RCC 7860 (cell line): ENCODE data around the gene PKP2.
A peak's percentile ranks its signal among the peaks of the same experiment; 100 is the strongest.
"Not testable (repeated sequence)": the region's sequence is repeated elsewhere in the genome, so short reads cannot be mapped to it uniquely, and the experiment has no call there.

Experiments used
- DNase-seq: peaks from one replicate; pipeline ENCODE4 v3.0.0-alpha.2; 2015; ENCODE audit warnings: low spot score
- FAIRE-seq: peaks from 2 replicates; lab custom pipeline; 2012; peaks lifted over from hg19 to GRCh38; lab: Jason Lieb, UNC

Gene PKP2

DNA sequence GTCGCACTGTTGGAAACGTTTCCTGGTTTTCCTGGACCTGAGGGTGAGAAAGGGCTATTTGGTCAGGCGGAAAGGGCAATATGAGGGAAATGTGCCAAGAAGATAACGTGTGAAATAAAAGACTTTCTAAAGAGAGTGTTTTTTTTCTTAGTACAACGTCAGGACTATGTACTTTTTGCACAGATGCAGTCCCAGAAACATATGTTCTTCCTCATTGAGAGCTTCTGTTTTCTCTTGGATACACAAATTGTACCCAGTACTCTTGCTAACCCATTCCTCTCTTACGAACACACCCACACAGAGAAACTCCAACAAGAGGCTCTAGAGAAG, 669 bp upstream of the PKP2 start:
- no peak for DNase-seq
- FAIRE-seq: no peak

DNA sequence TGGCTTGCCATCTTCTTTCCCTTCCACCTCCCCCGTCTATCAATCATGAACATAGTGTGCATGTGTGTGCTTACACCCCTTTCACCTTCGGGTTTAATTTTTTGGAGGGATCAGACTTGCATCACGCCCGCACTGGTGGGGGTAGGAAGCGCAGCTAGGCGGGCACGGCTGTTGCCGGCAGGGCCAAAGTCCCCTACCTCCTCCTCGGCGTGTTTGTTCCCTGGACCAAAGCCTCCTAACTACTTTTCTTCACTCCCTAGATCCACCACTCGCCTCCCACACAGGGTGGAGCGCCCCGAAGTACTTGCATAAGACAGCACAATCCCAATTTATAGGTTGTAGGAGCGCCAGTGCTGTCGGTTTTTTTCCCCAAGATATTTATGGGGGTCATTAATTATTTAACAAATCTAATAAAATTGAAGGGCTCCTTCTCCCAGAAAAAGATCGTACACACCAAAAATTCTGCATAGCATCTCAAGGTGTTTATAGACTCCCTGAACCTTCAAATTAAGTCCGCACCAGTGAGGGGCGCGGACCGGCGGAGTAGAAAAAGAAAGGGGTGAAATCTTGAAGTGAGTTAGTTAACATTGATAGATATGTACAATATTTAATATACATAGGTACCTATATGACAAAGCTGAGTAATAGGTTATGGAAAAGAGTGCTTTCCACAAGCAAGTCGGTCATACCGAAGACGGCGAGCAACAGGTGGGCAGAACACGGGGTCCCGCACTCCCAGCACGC, 717 bp downstream of the PKP2 start:
- FAIRE-seq (no peak), DNase-seq (no peak)

DNA sequence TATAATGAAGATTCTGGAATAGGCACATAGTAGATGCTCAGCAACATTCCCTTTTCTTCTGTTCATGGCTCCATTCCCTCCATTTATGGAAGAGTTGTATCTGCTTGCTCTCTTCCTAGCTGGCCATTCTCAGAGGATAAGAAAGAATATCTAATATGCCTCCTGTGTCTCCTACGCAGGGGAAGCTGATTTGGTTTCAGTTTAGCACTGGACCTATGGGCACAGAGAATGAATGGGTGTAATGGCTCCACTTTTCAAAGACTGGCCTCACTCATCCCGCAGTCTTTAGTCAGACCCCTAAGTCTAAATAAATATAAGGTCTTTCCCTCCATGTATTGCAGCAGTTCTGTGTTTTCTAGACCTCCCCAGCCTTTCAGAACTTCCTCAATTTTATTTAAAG, 2.0 kb downstream of the PKP2 start:
- DNase-seq: no peak
- no peak for FAIRE-seq

DNA sequence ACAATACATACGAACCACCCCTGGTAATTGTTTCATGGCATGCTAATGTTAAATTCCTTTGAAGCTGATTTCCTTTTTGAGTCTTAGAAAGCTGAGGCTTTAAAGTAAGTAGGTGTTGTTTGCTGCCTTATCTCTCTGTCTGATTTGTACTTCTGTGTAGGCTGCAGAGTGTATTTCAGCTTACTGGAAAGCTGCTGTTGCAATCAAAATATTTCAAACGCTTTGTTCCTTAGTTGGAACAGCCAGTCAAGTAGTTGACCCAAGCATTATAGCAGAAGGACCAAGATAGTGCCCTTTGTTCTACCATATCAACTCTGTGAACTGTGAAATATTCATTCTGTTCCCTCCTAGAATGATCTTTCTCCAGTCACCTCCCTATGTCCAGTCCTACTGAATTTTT, 3.1 kb downstream of the PKP2 start:
- DNase-seq (no peak), FAIRE-seq (no peak)

DNA sequence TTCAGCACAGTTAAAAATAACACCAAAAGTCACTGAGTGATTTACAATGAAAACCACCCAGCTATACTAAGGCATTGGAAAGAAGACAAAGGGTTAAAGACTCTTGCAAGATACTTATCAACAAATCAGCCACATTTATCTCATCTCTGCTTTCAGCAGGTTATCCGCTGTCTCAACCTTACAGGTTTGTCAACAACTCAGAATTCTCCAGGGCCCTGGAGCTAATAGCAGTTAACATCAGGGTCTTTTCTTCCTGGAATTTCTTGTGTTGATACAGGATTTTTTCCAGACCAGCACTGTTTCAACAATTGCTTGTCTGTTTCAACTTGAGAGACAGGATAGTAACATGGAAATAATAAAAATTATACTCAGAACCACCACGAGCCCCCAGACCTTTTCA, 3.5 kb downstream of the PKP2 start:
- no peak for DNase-seq
- no peak for FAIRE-seq

DNA sequence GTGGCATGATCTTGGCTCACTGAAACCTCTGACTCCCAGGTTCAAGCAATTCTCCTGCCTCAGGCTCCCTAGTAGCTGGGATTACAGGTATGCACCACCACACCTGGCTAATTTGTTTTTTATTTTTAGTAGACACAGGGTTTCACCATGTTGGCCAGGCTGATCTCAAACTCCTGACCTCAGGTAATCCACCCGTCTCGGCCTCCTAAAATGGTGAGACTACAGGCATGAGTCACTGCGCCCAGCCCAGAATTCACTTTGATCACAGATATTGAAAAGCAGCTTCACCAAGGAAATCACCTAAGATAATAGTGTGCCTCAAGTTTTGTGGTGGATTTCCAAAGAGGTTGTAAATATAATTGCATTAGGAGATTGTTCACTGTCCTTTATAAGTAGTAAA, 4.2 kb downstream of the PKP2 start:
- DNase-seq: not testable (repeated sequence)

DNA sequence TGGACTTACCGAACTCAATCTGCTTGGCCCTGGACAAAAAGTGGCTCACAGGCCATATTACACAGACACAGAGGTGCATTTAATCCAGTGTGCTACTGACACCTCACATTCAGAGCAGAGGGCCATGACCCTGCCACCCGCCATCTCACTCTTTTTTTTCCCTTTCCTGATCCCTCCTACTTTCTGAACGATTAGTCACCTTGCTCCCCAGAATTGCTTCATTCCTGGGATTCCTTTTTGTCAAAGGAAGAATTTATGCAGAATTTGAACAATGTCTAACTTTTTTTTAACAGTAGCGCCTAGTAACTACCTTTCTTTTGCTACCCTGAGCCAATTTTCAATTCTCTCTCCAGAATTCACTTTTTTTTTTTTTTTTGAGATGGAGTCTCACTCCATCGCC, 4.6 kb downstream of the PKP2 start:
- peak; percentile 37 for DNase-seq
- no peak for FAIRE-seq

More for the DNA sequence above, 4.2 kb downstream of the PKP2 start:
- FAIRE-seq: not testable (repeated sequence)

DNA sequence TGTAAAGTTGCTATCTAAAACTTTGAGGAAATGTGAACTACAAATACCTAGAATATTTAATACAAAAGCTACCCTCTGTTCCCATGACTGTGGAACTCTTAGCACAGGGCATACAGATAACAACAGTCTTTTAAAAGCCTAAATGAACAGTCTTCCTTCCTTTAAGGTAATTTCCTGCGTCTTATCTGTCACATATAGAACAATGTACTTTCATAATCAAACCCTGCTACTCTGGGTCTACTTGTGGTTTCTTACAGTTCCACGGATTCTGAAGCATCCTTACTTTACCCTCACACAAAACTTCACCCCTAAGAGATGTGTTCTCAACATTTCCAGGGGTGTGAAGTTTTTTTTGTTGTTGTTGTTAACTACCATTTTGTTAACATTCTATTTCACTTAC, 5.1 kb downstream of the PKP2 start:
- no peak for FAIRE-seq
- no peak for DNase-seq

DNA sequence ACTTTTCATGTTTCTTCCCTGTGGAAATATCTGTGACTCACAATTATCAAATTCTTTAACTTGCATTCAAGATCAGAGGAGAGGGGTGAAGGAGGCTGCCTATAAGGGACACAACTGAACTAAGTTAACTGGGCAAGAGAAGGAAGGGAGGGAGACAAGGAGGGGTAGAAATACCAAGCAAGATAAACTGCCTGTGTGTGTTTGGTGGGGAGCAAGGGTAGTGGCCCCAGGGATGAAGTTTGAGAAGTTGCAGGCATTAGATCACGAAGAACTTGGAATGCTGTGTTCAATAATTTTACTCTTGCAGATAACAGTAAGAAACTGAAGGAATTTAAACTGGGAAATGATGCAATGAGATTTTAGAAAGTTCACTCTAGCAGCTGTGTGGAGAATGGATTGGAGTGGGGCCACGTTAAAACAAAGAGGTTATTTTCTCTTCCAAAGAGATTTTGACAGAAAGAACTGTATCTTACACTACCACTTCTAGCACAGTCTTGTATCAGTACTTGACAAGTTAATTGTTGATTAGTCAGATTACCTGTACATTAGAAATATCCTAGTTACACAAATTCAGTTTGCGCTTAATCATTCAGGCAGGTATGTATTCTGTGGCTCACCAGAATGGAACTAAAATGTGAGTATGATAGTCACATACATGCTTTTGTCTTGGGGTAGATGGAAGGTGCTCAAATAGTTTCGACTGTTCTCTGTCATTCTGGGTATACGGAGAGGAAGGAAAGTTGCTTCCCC, 7.4 kb downstream of the PKP2 start:
- DNase-seq (no peak), FAIRE-seq (no peak)

DNA sequence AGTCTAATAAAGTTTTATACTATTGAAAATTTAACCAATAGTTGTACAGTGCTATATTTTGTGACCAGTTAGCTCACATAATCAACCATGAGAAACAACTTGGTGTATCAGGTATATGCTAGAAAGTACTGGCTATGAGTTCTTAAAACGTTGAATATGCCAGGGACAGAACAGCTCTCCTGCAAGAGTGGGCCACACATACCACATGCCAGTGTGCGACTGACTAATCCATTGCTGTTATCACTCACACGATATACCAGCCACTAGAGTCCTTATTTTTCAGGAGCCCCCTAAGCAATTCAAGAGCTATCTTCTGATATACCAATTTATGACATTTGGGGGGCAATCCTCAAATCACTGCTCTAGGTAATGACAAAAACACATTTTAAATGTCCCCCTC, 9.5 kb downstream of the PKP2 start:
- FAIRE-seq (no peak), DNase-seq (no peak)

DNA sequence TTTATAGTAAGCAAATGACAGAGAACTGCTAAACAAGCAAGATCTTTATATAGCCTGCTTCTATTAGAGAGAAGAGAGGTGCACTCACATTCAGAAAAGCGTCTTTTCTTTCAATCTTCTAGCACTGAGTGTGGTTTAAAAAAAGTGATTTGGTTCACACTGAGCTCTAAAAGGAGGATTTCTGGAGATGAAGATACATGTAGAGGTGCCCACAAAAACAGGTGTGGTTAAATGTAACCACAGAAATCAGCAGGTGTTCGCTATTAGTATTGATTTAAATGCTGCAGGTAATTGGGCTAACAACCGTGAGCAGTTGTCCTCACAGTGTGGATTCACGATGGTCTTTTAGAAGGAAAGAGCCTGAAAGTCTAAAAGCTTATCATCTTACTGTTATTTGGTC, 10.7 kb downstream of the PKP2 start:
- FAIRE-seq (no peak), DNase-seq (no peak)

DNA sequence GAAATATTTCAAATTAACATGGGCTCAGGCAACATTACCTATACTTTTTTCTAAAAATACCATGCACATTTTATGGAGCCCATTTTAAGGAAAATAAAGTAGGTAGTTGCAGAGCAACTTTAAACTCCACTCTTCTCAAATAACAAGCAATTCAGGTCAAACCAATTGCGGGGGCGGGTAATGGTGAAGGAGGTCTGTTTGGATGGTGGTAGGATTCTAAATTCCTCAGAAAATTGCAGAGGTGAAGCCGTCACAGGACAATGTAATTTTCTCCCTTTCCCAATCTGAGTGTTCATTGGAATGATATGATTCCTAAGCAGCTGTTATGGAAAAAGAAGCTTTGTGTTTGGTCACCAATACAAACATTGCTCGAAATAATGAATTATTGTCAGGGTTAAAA, 11.6 kb downstream of the PKP2 start:
- no peak for FAIRE-seq
- DNase-seq: no peak

DNA sequence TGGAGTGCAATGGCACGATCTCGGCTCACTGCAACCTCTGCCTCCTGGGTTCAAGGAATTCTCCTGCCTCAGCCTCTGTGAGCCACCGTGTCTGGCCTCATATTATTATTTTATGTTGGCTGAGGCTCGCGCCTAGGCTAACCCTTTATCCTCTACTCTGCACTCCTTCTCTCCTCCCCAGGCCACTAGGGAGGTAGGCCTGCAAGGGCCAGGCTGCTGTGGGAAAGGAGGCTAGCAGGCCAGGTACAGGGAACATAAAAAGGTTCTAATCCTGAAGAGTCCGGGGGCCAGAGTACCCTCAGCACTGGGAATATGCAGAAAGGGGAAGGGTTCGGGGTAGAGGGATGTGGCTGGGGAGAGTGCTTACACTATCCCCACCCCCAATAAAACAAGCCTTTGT, 14.9 kb downstream of the PKP2 start:
- no peak for FAIRE-seq
- DNase-seq: no peak

DNA sequence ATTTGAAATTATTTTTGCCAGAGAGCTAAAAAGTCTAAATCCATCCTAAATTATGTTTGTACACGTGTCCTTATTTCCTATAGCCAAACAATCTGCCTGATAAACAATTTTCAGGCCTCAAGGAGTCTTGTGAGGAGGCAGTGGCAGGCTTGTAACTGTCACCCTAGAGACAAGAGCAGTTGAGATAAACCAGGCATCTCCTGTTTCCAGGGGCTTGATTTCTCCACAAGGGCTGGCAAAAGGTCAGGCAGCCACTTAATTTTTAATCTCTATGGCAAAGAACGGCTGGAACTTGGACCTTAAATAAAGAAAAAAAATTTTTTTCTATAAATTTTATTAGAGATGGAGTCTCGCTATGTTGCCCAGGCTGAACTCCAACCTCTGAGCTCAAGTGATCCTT, 15.5 kb downstream of the PKP2 start:
- DNase-seq: no peak
- FAIRE-seq: no peak

DNA sequence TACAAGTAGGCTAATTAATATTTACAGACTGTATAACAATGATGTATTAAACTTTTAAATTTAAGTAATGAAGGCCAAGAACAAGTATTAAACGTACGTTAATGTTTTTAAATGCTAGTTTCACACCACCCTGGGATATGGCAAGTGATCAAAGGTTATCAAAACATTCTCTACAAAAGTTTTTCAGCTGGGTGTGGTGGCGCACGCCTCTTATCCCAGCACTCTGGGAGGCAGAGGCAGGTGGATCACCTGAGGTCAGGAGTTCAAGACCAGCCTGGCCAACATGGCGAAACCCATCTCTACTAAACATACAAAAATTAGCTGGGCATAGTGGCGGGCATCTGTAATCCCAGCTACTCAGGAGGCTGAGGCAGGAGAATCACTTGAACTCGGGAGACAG, 17.5 kb downstream of the PKP2 start:
- not testable (repeated sequence) for DNase-seq, FAIRE-seq

DNA sequence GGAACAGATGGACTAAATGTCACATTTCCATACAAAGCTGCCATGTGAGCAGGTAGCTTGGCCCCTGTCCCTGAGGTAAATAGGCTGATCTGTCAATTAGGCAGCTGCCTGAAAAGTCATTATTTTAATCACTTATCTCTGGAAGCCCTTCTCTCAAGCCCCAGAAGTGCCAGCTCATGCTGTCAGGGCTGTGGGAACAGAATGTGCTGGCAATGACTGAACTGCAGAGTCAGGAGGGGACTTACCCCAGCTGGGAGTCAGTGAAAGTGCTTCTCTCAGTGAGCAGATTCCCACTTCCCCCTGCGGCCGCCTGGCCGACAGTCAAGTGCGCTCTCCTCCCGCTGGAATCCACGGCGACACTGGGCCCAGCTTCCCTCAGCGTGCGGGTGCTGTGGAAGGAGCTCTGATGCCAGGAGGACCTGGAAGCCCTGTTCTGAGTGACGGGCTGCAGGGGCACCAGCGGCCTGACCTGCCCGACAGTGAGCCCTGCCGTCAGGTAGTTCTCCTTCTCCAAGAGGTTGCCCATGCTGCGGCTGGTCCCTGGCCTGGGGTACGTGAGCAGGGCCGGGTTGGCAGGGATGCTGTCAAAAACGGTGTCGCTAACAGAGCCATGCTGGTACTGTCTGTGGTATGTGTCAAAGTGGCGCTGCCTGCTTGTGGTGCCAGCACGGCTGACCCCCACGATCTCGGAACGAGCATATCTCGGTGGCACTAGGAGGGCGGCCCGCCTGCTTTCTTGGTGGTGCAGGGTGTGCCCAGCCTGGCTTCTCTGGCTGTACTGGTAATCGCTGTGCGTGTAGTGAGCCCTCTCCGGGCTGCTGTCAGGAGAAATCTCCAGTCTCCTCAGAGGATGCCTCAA, 18.7 kb downstream of the PKP2 start:
- no peak for FAIRE-seq
- no peak for DNase-seq

DNA sequence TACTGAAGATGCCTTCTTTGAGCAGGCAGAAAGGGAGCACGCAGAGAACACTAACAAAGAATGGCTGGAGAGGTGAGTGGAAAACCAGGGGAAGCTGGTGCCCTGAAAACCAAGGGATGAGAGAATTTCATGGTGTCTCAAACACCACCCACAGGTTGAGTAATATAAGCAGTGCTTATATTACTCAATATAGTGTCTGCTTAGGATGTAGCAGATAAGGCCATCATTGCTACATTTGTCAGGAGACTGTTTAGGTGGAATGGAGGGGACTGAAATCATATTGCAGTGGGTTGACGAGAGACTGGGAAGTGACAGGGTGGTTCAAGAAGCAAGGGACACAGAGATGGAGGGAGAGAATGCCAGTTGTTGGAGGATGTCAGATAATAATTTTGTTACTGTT, 20.6 kb downstream of the PKP2 start:
- DNase-seq (no peak), FAIRE-seq (no peak)

DNA sequence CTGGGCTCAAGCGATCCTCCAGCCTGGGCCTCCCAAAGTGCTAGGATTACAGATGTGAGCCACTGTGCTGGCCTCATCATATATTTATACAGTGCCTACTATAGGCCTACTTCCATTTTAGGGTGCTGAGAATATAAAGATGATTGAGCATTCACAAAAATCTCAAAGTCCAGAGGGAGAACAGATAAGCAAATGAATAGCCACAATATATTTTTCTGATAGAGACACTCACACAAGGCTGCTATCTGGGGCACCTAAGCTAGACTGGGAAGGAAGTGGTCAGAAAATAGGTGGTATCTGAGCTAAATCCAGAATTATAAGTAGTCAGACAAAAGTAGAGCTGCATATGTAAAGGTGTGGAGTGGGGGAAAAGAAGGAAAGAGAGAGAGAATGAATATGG, 21.6 kb downstream of the PKP2 start:
- no peak for DNase-seq
- FAIRE-seq: no peak

DNA sequence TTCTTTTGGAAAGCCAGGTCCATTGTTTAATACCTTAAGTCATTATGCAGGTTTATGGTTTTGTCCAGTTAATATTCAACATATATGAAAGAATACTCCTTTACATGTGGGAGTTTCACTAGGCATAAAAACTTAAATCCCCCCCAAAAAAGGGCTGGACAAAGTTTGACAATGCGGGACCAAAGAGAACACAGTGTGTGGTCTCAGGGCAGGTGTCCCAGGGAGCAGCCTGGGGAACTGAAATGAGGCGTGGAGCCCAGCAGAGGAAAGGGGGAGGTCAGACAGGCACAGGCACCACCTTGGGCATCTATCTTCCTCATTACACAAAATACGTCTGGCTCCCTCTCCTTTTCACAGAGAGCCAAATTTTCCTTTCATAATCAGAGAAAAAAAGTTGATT, 22.5 kb downstream of the PKP2 start:
- FAIRE-seq (no peak), DNase-seq (no peak)

DNA sequence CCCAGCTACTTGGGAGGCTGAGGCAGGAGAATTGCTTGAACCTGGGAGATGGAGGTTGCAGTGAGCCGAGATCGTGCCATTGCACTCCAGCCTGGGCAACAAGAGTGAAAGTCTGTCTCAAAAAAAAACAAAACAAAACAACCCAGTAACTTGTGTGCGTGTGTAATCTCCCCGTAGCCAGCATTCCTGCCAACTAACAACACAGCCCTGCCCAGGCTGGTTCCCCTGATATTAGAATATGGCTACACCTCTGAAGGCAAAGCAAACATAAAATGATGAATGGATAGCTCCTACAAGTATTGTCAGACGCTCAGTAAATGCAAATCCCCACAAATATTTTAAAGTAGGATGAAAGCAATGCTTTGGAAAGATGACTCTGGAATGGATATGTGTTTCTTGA, 24.2 kb downstream of the PKP2 start:
- not testable (repeated sequence) for FAIRE-seq, DNase-seq

DNA sequence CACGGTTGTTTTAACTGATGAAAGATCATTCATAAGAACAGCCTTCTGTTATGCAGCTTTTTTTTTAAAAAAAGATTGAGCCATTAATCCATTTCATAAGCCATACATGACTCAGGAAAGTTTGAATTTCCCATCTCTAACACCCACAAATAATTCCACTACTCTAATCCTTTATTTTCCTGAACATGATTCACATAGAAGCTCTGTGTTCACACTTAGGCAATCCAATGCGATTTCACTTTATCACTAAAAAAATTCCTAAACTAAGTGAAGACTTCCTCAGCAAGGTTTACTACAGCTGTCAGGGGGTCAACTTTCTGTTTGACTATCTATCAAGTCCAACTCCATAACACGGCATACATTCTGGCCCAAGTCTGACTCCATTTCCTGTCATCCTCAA, 25.9 kb downstream of the PKP2 start:
- DNase-seq: no peak
- no peak for FAIRE-seq

DNA sequence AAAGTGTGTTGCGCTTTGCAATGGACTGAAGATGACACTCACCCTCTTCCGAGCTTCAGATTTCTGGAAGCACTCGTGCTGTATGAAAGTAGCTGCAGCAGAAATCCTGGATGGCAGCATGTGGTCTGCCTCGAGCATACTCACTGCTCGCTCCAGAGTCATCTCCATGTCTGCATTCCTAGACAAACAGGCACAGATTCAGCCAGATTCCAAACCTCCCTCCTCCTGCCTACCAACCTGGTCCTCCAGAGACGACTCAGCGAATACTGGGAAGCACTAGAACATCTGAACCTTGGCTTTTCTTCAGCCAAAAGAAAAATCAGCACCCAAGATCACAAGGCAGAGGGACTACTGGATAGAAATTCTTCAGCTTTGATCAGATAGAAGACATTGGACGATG, 27.7 kb downstream of the PKP2 start:
- no peak for FAIRE-seq
- no peak for DNase-seq
